DMS114 treated with DMSO at 0.1 percent for 48 hours (cell line): ENCODE results near the gene ASIC3.
"Not testable (repeated sequence)": the region's sequence is repeated elsewhere in the genome, so short reads cannot be mapped to it uniquely, and the experiment has no call there.

Source experiments
- DNase-seq: peaks from one replicate; lab custom pipeline; 2025; ENCODE audit not compliant: unreplicated experiment; lab: John Stamatoyannopoulos, UW

ASIC3 gene

GRCh38 chr7:151047976-151048815 lies at the start of gene ASIC3:
Gene ASIC3 (plus strand): TSS chr7:151048531. CDS start chr7:151048886, 355 bp downstream.
- no peak for DNase-seq

GRCh38 chr7:150999001-150999400 lies 49.3 kb upstream of the ASIC3 start:
- DNase-seq = no peak

GRCh38 chr7:150999497-151000230 lies 48.7 kb upstream of the ASIC3 start:
- DNase-seq = no peak

GRCh38 chr7:151000897-151001495 lies 47.3 kb upstream of the ASIC3 start:
- DNase-seq = no peak

- DNase-seq = no peak
Observed at GRCh38 chr7:151001546-151001945, 46.8 kb upstream of the ASIC3 start.

- DNase-seq = no peak
Observed at GRCh38 chr7:151003572-151003971, 44.8 kb upstream of the ASIC3 start.

- DNase-seq = no peak
Observed at GRCh38 chr7:151005566-151005965, 42.8 kb upstream of the ASIC3 start.

- no peak for DNase-seq
Observed at GRCh38 chr7:151006590-151007300, 41.6 kb upstream of the ASIC3 start.

- no peak for DNase-seq
Observed at GRCh38 chr7:151007469-151007898, 40.8 kb upstream of the ASIC3 start.

GRCh38 chr7:151008143-151008510 lies 40.2 kb upstream of the ASIC3 start:
- no peak for DNase-seq

GRCh38 chr7:151008511-151009323 lies 39.6 kb upstream of the ASIC3 start:
- no peak for DNase-seq

GRCh38 chr7:151009327-151010036 lies 38.8 kb upstream of the ASIC3 start:
- DNase-seq = no peak

GRCh38 chr7:151010037-151010306 lies 38.4 kb upstream of the ASIC3 start:
- DNase-seq = no peak

GRCh38 chr7:151010307-151011096 lies 37.8 kb upstream of the ASIC3 start:
- no peak for DNase-seq

- DNase-seq = no peak
Observed at GRCh38 chr7:151011097-151011409, 37.3 kb upstream of the ASIC3 start.

- not testable (repeated sequence) for DNase-seq
Observed at GRCh38 chr7:151011616-151012015, 36.7 kb upstream of the ASIC3 start.

- DNase-seq = no peak
Observed at GRCh38 chr7:151012031-151012692, 36.2 kb upstream of the ASIC3 start.

GRCh38 chr7:151012911-151013347 lies 35.4 kb upstream of the ASIC3 start:
- DNase-seq = no peak

- DNase-seq = no peak
Observed at GRCh38 chr7:151013356-151013732, 35.0 kb upstream of the ASIC3 start.
